ENCODE results near the gene PLEKHA5. TPM values are rescaled to one million over a fixed set of nuclear protein-coding genes. Genes with fewer than 3 reads are reported as not detected.
"Not testable (repeated sequence)": the region's sequence is repeated elsewhere in the genome, so short reads cannot be mapped to it uniquely, and the experiment has no call there.

Gene PLEKHA5
- polyA plus RNA-seq, 12 donors, result 16.6 to 59.7 (median 19.0) TPM; not detected in 1

DNA sequence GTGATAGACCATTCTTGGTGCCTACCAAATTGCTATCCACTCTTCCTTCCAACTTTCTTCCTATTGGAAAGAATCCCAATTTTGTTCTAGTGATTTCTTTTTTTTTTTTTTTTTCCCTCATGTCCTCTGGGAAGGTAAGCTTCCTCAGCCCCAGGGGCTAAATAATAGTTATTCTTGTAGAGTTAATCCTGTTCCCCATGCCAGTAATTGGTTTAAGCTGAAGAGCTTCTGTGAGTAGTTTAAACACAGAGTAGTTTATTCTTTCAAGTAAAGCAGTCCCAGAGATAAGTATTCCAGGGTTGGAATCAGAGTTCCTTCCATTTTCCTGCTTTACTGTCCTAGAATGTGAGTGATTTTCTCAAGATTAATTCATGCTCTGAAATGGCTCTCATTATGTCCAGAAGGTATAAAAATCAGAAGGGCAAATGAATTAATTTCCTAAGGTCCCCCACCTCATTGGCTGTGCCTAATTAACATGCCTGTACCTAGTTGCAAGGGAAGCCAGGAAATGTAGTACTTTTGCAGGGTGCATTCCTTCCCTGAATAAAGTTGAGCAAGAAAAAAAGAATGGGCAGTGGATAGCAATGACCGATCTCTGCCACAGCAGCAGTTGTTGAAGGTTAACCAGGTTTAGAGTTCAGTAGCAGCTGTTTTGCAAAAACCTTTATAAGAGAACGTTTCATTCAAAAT lies 97.8 kb downstream of the PLEKHA5 start:
- DNase-seq, result no peak

- DNase-seq, result no peak
Observed at GRCh38 chr12:19227880-19228210, 98.3 kb downstream of the PLEKHA5 start.

DNA sequence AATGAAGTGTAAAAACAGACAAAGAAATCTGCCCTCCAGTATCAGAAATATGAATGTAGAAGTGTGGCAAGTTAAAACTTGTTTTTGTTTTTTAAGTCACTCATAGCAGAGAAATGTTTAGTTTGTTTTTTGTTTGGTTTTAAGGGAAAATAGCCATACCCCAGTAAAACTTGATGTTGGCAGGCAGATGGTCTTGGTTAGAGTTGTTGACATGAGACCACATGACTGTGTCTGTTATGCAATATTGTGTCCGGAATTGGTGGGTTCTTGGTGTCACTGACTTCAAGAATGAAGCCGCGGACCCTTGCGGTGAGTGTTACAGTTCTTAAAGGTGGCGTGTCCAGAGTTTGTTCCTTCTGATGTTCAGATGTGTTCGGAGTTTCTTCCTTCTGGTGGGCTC lies 99.5 kb downstream of the PLEKHA5 start:
- not testable (repeated sequence) for DNase-seq

- DNase-seq, result no peak
Observed at GRCh38 chr12:19230299-19230866, 100.8 kb downstream of the PLEKHA5 start.

DNA sequence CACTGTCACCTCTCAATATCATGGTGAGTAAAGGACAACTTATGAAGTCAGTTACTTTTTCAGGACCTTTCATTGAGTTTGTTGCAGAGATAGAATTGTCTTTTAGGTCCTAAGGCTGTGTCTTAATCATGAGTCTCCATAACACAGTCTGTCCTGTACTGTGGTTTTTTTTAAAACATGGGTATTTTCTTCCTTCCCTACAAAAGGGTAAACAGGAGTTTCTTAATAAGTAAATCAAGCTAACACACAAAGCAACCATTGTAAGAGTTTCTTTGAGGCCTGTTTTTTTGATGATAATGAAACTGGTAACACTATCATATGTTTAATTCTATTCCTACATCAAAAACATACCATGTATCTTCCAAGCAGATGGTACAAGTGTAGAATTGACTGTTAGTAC lies 101.4 kb downstream of the PLEKHA5 start:
- DNase-seq, result no peak

DNA sequence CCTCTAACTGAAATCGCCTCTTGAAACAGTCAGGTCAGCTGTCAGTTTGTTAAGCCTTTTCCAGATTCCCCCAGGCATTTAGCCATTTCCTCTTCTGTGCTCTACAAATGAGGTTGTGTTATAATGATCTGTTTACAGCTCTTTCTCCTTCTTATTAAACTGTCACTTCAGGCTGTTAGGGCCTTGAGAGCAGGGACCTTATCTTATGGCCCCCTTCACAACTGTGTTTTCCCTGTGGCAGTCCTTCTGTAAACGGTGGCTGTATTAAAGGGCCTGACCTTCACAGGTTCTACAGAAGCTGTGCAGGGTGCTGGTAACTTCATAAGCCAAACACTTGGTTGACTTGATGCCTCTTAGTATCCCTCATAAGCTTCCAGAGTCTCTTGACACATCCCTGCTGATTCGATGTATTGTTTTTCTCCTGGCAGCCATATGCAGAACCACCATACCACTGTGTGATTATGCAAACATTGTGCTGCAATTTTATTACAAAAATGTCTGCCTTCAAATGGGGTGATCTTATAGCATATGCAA lies 104.7 kb downstream of the PLEKHA5 start:
- no peak for DNase-seq

DNA sequence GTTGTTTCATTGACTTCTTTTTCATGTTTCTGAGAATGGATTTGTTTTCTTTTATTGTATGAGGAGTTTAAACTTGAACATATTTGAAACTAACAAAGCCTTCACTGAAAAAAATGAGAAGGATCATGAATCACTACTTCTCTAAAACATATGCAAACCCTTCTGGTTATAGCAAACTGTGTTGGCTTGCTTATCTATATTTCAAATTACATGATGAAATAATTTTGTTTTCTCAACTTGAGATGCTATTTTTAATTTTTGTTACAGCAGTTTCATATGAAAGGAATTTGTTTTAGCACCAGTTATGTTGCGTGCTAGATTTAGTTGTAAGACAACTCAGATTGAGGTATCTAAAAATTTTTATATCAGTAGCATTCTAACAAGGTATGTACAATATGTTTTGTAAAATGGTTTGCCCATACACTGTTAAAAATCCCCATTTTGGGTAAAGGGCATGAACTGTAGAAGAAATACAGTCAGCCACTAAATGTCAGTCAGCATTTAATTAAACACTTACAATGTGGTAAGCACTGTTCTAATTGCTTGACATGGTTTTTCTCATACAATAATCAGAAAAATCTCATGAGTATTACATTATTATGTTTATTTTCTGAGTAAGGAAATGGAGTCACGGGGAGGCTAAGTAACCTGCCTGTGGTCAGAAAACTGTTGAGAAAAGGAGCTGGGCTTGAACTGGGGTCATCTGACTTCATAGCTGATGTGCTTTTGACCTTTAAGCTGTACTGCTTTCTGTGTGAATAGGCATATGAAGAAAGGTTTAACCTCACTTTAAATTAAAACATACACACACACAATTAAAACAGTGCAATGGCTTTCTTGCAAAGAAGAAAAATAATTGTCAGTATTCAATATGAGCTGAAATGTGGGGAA lies 105.7 kb downstream of the PLEKHA5 start:
- DNase-seq, result no peak

DNA sequence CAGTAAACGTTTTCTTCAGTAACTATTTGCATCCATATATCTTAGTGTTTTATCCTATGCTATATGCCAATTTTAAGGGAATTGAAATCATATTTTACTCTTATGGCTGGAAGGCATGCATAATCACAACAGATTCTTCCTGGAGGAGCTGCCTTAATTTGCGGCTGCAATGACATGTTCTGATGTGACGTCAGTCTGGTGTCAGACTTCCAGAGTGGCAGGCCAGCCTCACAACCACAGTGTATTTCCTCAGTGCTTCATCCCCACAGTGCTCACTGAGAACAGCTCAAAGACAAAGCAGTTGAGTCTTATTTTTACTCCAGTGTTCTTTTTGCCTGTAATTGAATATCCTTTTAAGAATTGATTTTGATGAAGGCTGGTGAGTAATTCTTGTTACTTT lies 107.1 kb downstream of the PLEKHA5 start:
- no peak for DNase-seq

DNA sequence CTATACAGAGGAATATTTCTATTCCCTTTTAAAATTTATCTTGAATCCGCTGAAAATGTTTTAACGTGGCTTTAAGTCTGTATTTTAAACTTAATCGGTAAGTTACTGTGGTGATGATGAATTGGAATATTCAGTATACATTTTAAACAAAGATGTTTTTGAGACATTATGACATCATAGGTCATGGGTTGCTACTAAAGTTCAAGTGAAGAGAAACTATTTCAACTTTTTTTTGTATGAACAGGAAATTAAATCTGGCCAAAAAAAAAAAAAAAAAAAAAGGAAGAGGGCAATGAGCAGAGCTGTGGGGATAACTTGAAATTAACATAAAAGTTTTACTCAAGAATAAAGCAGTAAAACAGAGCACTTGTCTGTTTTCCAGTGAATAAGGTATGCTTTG lies 109.0 kb downstream of the PLEKHA5 start:
- DNase-seq, result no peak

GRCh38 chr12:19239102-19239501 lies 109.6 kb downstream of the PLEKHA5 start:
- no peak for DNase-seq

- no peak for DNase-seq
Observed at GRCh38 chr12:19239616-19240234, 110.2 kb downstream of the PLEKHA5 start.

DNA sequence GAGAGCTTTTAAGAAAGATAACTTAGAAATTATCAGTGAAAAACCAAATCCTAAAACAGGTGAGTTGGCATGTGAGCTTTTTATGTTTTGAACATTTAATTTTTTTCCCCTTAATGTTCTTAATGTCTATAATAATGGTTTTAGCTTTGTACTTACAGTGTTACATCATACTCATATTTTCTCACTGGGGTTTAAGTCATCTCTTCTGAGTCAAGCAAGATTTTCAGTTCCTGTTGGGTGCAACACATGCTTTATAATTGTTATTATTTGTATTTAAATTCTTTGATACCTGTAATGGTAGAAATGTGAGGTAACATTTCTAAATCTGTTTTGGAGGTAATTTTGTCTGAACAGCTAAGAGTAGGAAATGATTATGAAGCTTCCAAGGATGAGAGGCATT lies 113.0 kb downstream of the PLEKHA5 start:
- no peak for DNase-seq

- DNase-seq, result no peak
Observed at GRCh38 chr12:19243551-19243950, 114.0 kb downstream of the PLEKHA5 start.

DNA sequence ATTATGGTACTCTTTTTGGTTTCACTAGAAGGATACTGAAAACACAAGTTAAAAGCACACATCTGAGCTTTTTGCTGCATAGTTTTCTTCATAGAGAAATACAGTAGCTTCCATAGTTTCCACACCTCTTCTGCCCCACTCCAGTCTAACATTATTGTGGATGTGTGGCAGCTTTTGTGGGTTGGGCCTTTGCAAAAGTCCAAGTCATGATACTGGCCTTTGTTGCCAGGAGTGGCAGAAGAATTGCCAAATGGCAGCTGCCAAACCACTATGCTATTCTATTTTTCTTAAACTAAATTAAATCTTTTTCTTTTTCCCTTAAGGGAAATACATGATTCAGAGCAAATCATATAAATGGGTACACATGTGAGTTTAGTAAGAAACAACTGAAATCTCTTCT lies 114.8 kb downstream of the PLEKHA5 start:
- no peak for DNase-seq

GRCh38 chr12:19245106-19245505 lies 115.6 kb downstream of the PLEKHA5 start:
- no peak for DNase-seq

- DNase-seq, result no peak
Observed at GRCh38 chr12:19245666-19246065, 116.1 kb downstream of the PLEKHA5 start.

- no peak for DNase-seq
Observed at GRCh38 chr12:19246933-19247332, 117.4 kb downstream of the PLEKHA5 start.

DNA sequence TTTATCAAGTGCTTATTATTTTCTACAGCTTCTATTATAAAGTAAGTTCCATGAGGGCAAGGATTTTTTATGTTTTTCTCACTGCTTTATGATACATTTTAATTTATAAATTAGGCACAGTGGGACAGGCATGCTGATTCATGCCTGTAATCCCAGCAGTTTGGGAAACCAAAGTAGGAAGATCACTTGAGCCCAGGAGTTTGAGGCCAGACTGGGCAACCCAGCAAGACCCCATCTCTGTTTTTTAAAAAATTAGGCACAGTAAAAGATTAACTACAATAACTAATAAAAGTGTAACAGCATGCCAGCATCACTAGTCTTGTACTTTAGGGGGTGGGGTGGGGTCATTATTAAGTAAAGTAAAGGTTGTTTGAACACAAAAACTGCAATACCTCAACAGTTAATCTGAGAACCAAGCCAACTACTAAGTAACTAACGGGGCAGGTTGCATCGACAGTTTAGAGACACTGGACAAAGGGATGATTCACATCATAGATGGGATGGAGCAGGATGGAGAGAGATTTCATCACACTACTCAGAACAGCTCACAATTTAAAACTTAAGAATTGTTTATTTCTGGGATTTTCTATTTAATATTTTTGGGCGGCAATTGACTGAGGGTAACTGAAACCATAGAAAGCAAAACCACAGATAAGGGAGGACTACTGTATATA lies 119.5 kb downstream of the PLEKHA5 start:
- no peak for DNase-seq

DNA sequence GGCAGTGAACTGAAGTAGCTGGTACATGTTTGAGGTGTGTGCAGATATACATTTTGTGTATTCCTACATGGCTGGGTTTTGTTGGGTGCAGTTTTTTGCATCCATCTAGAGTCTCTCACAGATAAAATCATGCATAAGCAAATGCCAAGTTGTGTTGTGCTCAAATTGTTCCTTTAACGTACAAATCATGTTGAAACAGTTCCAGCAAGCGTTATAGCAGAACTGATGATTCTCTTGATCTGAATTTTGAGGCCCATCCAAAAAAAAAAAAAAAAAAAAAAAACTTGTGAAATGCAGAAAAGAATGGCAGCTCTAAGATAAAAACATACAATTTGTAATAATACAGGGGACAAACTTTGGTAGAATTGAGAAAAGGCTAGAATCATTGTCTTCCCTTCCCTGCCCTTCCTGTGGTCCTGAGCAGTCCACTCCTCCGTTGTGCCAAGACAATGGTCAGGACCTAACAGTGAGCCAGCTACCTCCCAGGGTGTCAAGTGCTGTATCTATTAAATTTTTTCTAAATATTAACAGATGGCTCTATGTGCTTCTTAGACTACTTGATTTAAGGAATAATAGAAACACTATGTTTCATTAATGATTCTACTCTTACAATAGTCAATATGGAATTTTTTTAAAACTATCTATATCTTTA lies 122.1 kb downstream of the PLEKHA5 start:
- no peak for DNase-seq

DNA sequence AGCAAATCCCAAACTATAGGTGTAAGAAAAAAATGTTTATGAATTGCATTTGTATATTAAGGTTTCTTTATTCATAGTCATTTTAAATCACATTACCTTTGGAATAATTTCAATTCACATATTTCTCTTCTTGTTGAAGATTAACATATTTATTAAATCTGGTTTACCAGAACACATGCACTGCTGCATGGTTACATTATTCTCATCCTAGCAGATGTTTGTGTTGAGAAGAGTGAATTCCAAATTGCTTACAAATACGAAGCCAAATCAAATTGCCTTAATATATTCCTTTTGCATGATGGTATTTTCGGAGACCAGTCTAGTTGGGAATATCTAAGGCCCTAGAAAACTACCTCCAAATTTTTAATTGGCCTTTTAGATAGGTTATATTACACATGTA lies 130.6 kb downstream of the PLEKHA5 start:
- no peak for DNase-seq

- DNase-seq, result no peak
Observed at GRCh38 chr12:19261773-19262172, 132.2 kb downstream of the PLEKHA5 start.

Data from muscle of arm (tissue), 12 donors.